GM12864 (cell line): Measurements from ENCODE around the gene TRABD2B.

ENCODE experiments used
- DNase-seq: peaks from one replicate; pipeline ENCODE4 v3.0.0-alpha.2; 2011; ENCODE audit warnings: low read depth
- H3K4me3 ChIP-seq: 2 replicates; pipeline ENCODE4 v1.5.1; 2011; ENCODE audit warnings: mild to moderate bottlenecking, low read depth, low read length, control low read depth
- CTCF ChIP-seq: IDR thresholded peaks from 2 replicates; pipeline ENCODE4 v1.5.1; 2011; ENCODE audit warnings: low read depth, mild to moderate bottlenecking, moderate library complexity, low read length, control low read depth, inconsistent platforms; ENCODE audit errors: missing control alignments

Gene TRABD2B

GRCh38 chr1:47993881-47994625 is 3.1 kb downstream of the TRABD2B start:
- no peak overlapping the region for H3K4me3 ChIP-seq
- no peak for TF ChIP-seq CTCF
- DNase-seq, result no peak

GRCh38 chr1:47993416-47993740 is 3.8 kb downstream of the TRABD2B start:
- TF ChIP-seq CTCF, result no peak
- no peak overlapping the region for H3K4me3 ChIP-seq
- DNase-seq, result no peak

GRCh38 chr1:47992720-47993415 is 4.3 kb downstream of the TRABD2B start:
- H3K4me3 ChIP-seq, result no peak overlapping the region
- no peak for TF ChIP-seq CTCF
- no peak for DNase-seq

GRCh38 chr1:47991673-47992072 is 5.5 kb downstream of the TRABD2B start:
- no peak for TF ChIP-seq CTCF
- H3K4me3 ChIP-seq, result no peak overlapping the region

GRCh38 chr1:47991187-47991586 is 6.0 kb downstream of the TRABD2B start:
- no peak for TF ChIP-seq CTCF
- DNase-seq, result no peak
- H3K4me3 ChIP-seq, result no peak overlapping the region

More at GRCh38 chr1:47991673-47992072, 5.5 kb downstream of the TRABD2B start:
- DNase-seq, result no peak

GRCh38 chr1:47990286-47990685 is 6.9 kb downstream of the TRABD2B start:
- DNase-seq, result no peak
- H3K4me3 ChIP-seq, result no peak overlapping the region
- no peak for TF ChIP-seq CTCF
